Psoas muscle (tissue), 8 donors: ENCODE data around the gene DENND5A. TPM values are rescaled to one million over a fixed set of nuclear protein-coding genes. Genes with fewer than 3 reads are reported as not detected.

Experiments
- ATAC-seq, 4 donors: fragments of 200-7000 bp; cut with Tn5 transposase; one replicate each; pipeline ENCODE4 v1.9.1; 2020; ENCODE audit warnings: moderate library complexity in 3 of 4, mild to moderate bottlenecking in 2 of 4
- DNase-seq, 2 donors: peaks; one replicate each; pipeline ENCODE4 v3.0.0-alpha.2; 2020
- H3K27ac ChIP-seq: fragments of 200-600 bp; one replicate; pipeline ENCODE4 v1.8.0; 2022
- H3K27me3 ChIP-seq, 3 donors: fragments of 200-600 bp in 1 of 3; one replicate each; pipeline versions ENCODE4 v1.6.1 to v1.8.0; 2013 to 2022; ENCODE audit warnings: low read length in 2 of 3, mild to moderate bottlenecking in 2 of 3, moderate library complexity in 1 of 3; ENCODE audit not compliant: insufficient read depth in 3 of 3
- H3K36me3 ChIP-seq, 2 donors: fragments of 200-600 bp in 1 of 2; one replicate each; pipeline versions ENCODE4 v1.6.1 to v1.8.0; 2013 to 2022; ENCODE audit warnings: low read depth in 1 of 2, mild to moderate bottlenecking in 1 of 2, moderate library complexity in 1 of 2; ENCODE audit not compliant: insufficient read depth in 1 of 2
- H3K4me1 ChIP-seq: fragments of 200-600 bp; one replicate; pipeline ENCODE4 v1.8.0; 2022
- H3K4me3 ChIP-seq: fragments of 200-600 bp; one replicate; pipeline ENCODE4 v1.8.0; 2022; ENCODE audit warnings: mild to moderate bottlenecking
- H3K9me3 ChIP-seq: fragments of 200-600 bp; one replicate; pipeline ENCODE4 v1.8.0; 2022
- WGBS, 3 donors: extraction: QIAGEN DNeasy Blood & Tissue Kit; methylation state at CpG; one replicate each; pipeline versions ENCODE4 v1.1.6 to v1.1.7; 2013; 5-methylcytosine and 5-hydroxymethylcytosine counted together
- intact Hi-C, 2 donors: fragments of 100-400 bp; cut with DNase I; formaldehyde crosslinking; loops; one replicate each; pipeline versions ENCODE4 v1.11.0 to v1.14.2; 2022
- polyA plus RNA-seq, 3 donors: library from polyadenylated mRNA; stranded (reverse); fragments of 200-250 nt; gene quantifications; one replicate each; pipeline ENCODE4 v1.2.3, GENCODE V29; 2013
- total RNA-seq, 4 donors: library from RNA; stranded (reverse); fragmentation: NEBNext Ultra II Directional in 2 of 4; extraction: Animal tissue kit (Norgen Biotek cat#: 25700) in 2 of 4; gene quantifications; one replicate each; pipeline versions ENCODE4 v1.2.1 to v1.2.4, GENCODE V29; 2021 to 2023
- TF ChIP-seq, protein P1 (sequence below): fragments of 200-600 bp; IDR thresholded peaks from one replicate; pipeline ENCODE4 v1.8.0; 2022; ENCODE audit warnings: antibody characterized with exemption
- donor health status: healthy with polysubstance abuse.
- donor health status: DM: no; HTN: no; CAD: no; lungs with moderate emphysema.
- donor health status: Bipolar disorder and iron deficiency.
- donor health status: healthy.
- donor health status: DM: yes; HTN: yes; CAD: no.
- donor health status: DM: no; HTN: no; CAD: no.
- donor health status: DM: no; HTN: no; CAD: no.
- donor health status: DM: yes; HTN: yes; CAD: no.

The DENND5A gene
- total and polyA plus RNA-seq, 7 donors, result 27.2 to 82.1 (median 30.8) TPM

DNA sequence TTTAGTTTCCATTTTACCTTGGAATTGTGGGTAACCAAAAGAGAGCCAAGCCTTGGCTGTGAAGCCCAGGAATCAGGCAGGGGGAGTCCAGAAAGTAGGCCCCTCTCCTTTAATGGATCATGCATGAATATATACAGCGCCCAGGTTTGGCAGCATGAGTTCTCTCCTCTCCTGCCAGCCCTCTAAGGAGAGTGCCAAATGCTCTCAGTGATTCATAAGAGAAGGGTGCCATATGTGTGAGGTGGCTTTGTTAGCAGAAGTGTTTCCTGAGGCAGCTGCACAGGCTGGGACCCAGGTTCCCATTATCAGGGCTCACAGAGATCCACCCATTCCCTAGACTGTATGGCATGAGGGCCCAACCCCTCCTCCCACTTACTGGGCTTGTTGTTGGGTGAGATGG is 121.4 kb downstream of the DENND5A start:
- ATAC-seq (peak in 3 of 4 donors; percentile 23 to 50 (median 41)), DNase-seq (no peak)
- WGBS, 3 donors, result 74 to 90% (median 75%) methylated on average over 1 of the region's 1 CpG
- H3K4me1 ChIP-seq, result no peaks in the 10 kb centered on the region
- intact Hi-C loops, result no loop called here
- H3K4me3 ChIP-seq, result no peak overlapping the region
- no peaks in the 10 kb centered on the region for H3K27me3 ChIP-seq
- TF ChIP-seq, protein P1, sequence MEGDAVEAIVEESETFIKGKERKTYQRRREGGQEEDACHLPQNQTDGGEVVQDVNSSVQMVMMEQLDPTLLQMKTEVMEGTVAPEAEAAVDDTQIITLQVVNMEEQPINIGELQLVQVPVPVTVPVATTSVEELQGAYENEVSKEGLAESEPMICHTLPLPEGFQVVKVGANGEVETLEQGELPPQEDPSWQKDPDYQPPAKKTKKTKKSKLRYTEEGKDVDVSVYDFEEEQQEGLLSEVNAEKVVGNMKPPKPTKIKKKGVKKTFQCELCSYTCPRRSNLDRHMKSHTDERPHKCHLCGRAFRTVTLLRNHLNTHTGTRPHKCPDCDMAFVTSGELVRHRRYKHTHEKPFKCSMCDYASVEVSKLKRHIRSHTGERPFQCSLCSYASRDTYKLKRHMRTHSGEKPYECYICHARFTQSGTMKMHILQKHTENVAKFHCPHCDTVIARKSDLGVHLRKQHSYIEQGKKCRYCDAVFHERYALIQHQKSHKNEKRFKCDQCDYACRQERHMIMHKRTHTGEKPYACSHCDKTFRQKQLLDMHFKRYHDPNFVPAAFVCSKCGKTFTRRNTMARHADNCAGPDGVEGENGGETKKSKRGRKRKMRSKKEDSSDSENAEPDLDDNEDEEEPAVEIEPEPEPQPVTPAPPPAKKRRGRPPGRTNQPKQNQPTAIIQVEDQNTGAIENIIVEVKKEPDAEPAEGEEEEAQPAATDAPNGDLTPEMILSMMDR, result no peak
- no peak overlapping the region for H3K27ac ChIP-seq
- no peaks in the 10 kb centered on the region for H3K9me3 ChIP-seq
- H3K36me3 ChIP-seq, result peaks cover 26 to 100% of the 10 kb centered on the region in 2 donors

- Histone ChIP-seq H3K27me3 (no peaks in the 10 kb centered on the region), H3K9me3 (no peaks in the 10 kb centered on the region), H3K27ac (no peak overlapping the region), H3K4me3 (no peak overlapping the region), H3K36me3 (peaks cover 19 to 97% of the 10 kb centered on the region in 2 donors), H3K4me1 (no peaks in the 10 kb centered on the region)
- DNase-seq, result no peak
- intact Hi-C loops, result no loop called here
- TF ChIP-seq, protein P1, result no peak
- 92 to 95% (median 94%) methylated on average over 7 of the region's 7 CpGs for WGBS, 3 donors
- ATAC-seq, result no peak
Measured at GRCh38 chr11:9142732-9143131, 122.4 kb downstream of the DENND5A start.

GRCh38 chr11:9141186-9141585 is 124.0 kb downstream of the DENND5A start:
- Histone ChIP-seq H3K27ac (no peak overlapping the region), H3K4me1 (no peaks in the 10 kb centered on the region), H3K27me3 (no peaks in the 10 kb centered on the region), H3K4me3 (no peak overlapping the region), H3K36me3 (peaks cover 11 to 81% of the 10 kb centered on the region in 2 donors), H3K9me3 (no peaks in the 10 kb centered on the region)
- intact Hi-C loops, result no loop called here
- DNase-seq (no peak), ATAC-seq (no peak)
- TF ChIP-seq, protein P1, result no peak
- WGBS, 3 donors, result 88 to 95% (median 95%) methylated on average over 7 of the region's 7 CpGs

DNA sequence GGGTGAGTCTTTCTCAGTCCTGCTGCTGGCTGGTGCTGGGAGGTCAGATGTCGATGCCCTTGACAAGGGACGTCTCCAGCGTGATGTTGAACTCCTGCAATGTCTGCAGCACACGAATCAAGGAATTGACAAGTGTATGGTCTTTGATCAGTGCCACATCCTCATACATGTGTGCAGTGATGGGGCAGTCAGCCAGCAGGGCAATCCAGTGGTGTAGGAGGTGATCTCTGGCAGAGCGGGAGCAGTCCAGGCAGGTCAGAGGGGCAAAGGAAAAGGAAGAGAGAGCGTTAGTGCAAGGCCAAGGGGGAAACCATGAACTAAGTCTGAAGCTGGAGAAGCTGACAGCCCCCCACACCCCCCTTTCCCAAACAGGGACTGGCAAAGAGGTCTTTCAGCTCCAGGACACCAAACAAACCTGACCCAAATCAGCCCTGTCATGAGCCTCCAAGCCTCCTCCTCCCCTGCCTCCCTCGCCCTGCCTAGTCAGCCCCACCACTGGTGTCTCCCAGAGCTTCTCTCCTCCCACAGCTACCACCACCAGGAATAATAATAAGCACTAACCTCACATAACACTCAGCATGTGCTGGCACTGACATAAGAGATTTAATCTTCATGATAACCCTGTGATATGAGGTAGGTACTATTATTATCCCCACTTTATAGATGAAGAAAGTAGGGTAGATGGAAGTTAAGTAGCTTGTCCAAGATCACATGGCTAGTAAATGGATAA is 125.4 kb downstream of the DENND5A start:
- Histone ChIP-seq H3K9me3 (no peaks in the 10 kb centered on the region), H3K36me3 (peaks cover 8 to 74% of the 10 kb centered on the region in 2 donors), H3K27ac (no peak overlapping the region), H3K4me1 (no peaks in the 10 kb centered on the region), H3K27me3 (no peaks in the 10 kb centered on the region), H3K4me3 (no peak overlapping the region)
- WGBS, 3 donors, result 67 to 76% (median 74%) methylated on average over 7 of the region's 7 CpGs
- ATAC-seq (no peak), DNase-seq (no peak)
- intact Hi-C loops, result loop anchor here in 1 of 2 donors (10.0 kb wide), 1 partner anchor 225 kb away; the partner anchor contains the start of gene AKIP1
- TF ChIP-seq, protein P1, result no peak
